HG03196 (cell line): ENCODE data around the gene TMEM176A.
"Not testable (repeated sequence)": the region's sequence is repeated elsewhere in the genome, so short reads cannot be mapped to it uniquely, and the experiment has no call there.

ENCODE experiments used
- ATAC-seq: cut with Tn5 transposase; IDR thresholded peaks from one replicate; pipeline ENCODE4 v1.9.1; 2021; ENCODE audit not compliant: unreplicated experiment

The TMEM176A gene

GRCh38 chr7:150800581-150801241 is at the start of gene TMEM176A:
TMEM176A (plus strand) TSS chr7:150800769; CDS start chr7:150801551, 782 bp downstream.
- ATAC-seq: no peak

- ATAC-seq: no peak
Measured at GRCh38 chr7:150751702-150752101, 48.9 kb upstream of the TMEM176A start.

- no peak for ATAC-seq
Measured at GRCh38 chr7:150753239-150753638, 47.3 kb upstream of the TMEM176A start.

GRCh38 chr7:150753826-150754603 is 46.6 kb upstream of the TMEM176A start:
- ATAC-seq: peak; percentile 50

- ATAC-seq: no peak
Measured at GRCh38 chr7:150754951-150755350, 45.6 kb upstream of the TMEM176A start.

GRCh38 chr7:150755473-150756099 is 45.0 kb upstream of the TMEM176A start:
- ATAC-seq: peak; percentile 58

GRCh38 chr7:150756166-150756565 is 44.4 kb upstream of the TMEM176A start:
- no peak for ATAC-seq

- ATAC-seq: no peak
Measured at GRCh38 chr7:150756858-150757257, 43.7 kb upstream of the TMEM176A start.

GRCh38 chr7:150759479-150759878 is 41.1 kb upstream of the TMEM176A start:
- ATAC-seq: no peak

GRCh38 chr7:150766334-150766709 is 34.2 kb upstream of the TMEM176A start:
- ATAC-seq: no peak

- ATAC-seq: no peak
Measured at GRCh38 chr7:150769768-150770167, 30.8 kb upstream of the TMEM176A start.

GRCh38 chr7:150774131-150774530 is 26.4 kb upstream of the TMEM176A start:
- ATAC-seq: not testable (repeated sequence)

GRCh38 chr7:150778014-150778737 is 22.4 kb upstream of the TMEM176A start:
- ATAC-seq: no peak

- ATAC-seq: no peak
Measured at GRCh38 chr7:150778738-150779301, 21.7 kb upstream of the TMEM176A start.

GRCh38 chr7:150780292-150780691 is 20.3 kb upstream of the TMEM176A start:
- ATAC-seq: no peak

GRCh38 chr7:150781103-150781502 is 19.5 kb upstream of the TMEM176A start:
- no peak for ATAC-seq

GRCh38 chr7:150781961-150782360 is 18.6 kb upstream of the TMEM176A start:
- ATAC-seq: no peak

- no peak for ATAC-seq
Measured at GRCh38 chr7:150784120-150784736, 16.3 kb upstream of the TMEM176A start.

GRCh38 chr7:150784954-150785353 is 15.6 kb upstream of the TMEM176A start:
- no peak for ATAC-seq
